SW 1271 (cell line): ENCODE data around the gene CDH23.

Source experiments
- DNase-seq, 2 experiments: peaks; one replicate each; lab custom pipeline; 2025; lab: John Stamatoyannopoulos, UW

Gene CDH23

GRCh38 chr10:71516890-71517289, 120.2 kb downstream of the CDH23 start:
- DNase-seq, result no peak

GRCh38 chr10:71517298-71518169, 120.8 kb downstream of the CDH23 start:
- no peak for DNase-seq

- DNase-seq, result no peak
Measured at GRCh38 chr10:71520042-71520441, 123.3 kb downstream of the CDH23 start.

- DNase-seq, result no peak
Measured at GRCh38 chr10:71521504-71522441, 125.1 kb downstream of the CDH23 start.

- DNase-seq, result no peak
Measured at GRCh38 chr10:71522442-71523144, 125.9 kb downstream of the CDH23 start.

GRCh38 chr10:71523756-71524155, 127.0 kb downstream of the CDH23 start:
- no peak for DNase-seq

GRCh38 chr10:71525092-71525491, 128.4 kb downstream of the CDH23 start:
- DNase-seq, result no peak

- no peak for DNase-seq
Measured at GRCh38 chr10:71525721-71526120, 129.0 kb downstream of the CDH23 start.

- DNase-seq, result no peak
Measured at GRCh38 chr10:71526653-71527052, 129.9 kb downstream of the CDH23 start.

GRCh38 chr10:71527135-71527534, 130.4 kb downstream of the CDH23 start:
- DNase-seq, result no peak

- DNase-seq, result no peak
Measured at GRCh38 chr10:71528371-71529206, 131.9 kb downstream of the CDH23 start.

GRCh38 chr10:71529207-71529827, 132.6 kb downstream of the CDH23 start:
- no peak for DNase-seq

- no peak for DNase-seq
Measured at GRCh38 chr10:71530781-71531180, 134.1 kb downstream of the CDH23 start.

- DNase-seq, result no peak
Measured at GRCh38 chr10:71531485-71532446, 135.0 kb downstream of the CDH23 start.

GRCh38 chr10:71532878-71533277, 136.2 kb downstream of the CDH23 start:
- no peak for DNase-seq

GRCh38 chr10:71533936-71534335, 137.2 kb downstream of the CDH23 start:
- no peak for DNase-seq

GRCh38 chr10:71534568-71535194, 138.0 kb downstream of the CDH23 start:
- DNase-seq, result no peak

GRCh38 chr10:71536332-71536731, 139.6 kb downstream of the CDH23 start:
- DNase-seq, result no peak

- DNase-seq, result no peak
Measured at GRCh38 chr10:71537125-71537524, 140.4 kb downstream of the CDH23 start.
